Activated CD8-positive, alpha-beta memory T cell treated with anti-CD3 and anti-CD28 coated beads, Interleukin-2, amount 50 U/mL, for 48 hours (primary cell): ENCODE results near the gene SLC22A4.

Experiments used
- DNase-seq: peaks from one replicate; pipeline ENCODE4 v3.0.0-alpha.2; 2020

SLC22A4 gene

GRCh38 chr5:132293992-132294727, at the start of gene SLC22A4:
Gene SLC22A4 (plus strand): TSS chr5:132294394. CDS start chr5:132294617, 223 bp downstream.
- peak; percentile 93 for DNase-seq

- no peak for DNase-seq
Measured at GRCh38 chr5:132245593-132245992, 48.6 kb upstream of the SLC22A4 start.

GRCh38 chr5:132246806-132247205, 47.4 kb upstream of the SLC22A4 start:
- DNase-seq, result no peak

- no peak for DNase-seq
Measured at GRCh38 chr5:132250547-132250946, 43.6 kb upstream of the SLC22A4 start.

- DNase-seq, result peak; percentile 46
Measured at GRCh38 chr5:132251220-132251725, 42.9 kb upstream of the SLC22A4 start.

GRCh38 chr5:132253008-132253441, 41.2 kb upstream of the SLC22A4 start:
- DNase-seq, result peak; percentile 38

GRCh38 chr5:132253452-132254320, 40.5 kb upstream of the SLC22A4 start:
- DNase-seq, result peak; percentile 42

- DNase-seq, result no peak
Measured at GRCh38 chr5:132254321-132254977, 39.7 kb upstream of the SLC22A4 start.

GRCh38 chr5:132256086-132256782, 38.0 kb upstream of the SLC22A4 start:
- DNase-seq, result peak; percentile 43

- DNase-seq, result no peak
Measured at GRCh38 chr5:132256783-132257130, 37.4 kb upstream of the SLC22A4 start.

- peak; percentile 54 for DNase-seq
Measured at GRCh38 chr5:132257131-132258101, 36.8 kb upstream of the SLC22A4 start, which contains the start of gene PDLIM4. Gene PDLIM4 (plus strand): TSS chr5:132257696. CDS start chr5:132257735, 39 bp downstream.

GRCh38 chr5:132258102-132259068, 35.8 kb upstream of the SLC22A4 start:
- no peak for DNase-seq

GRCh38 chr5:132259069-132259851, 34.9 kb upstream of the SLC22A4 start:
- DNase-seq, result peak; percentile 56

- DNase-seq, result peak; percentile 56
Measured at GRCh38 chr5:132260051-132260450, 34.1 kb upstream of the SLC22A4 start.

GRCh38 chr5:132260714-132261551, 33.3 kb upstream of the SLC22A4 start:
- peak; percentile 75 for DNase-seq

- DNase-seq, result peak; percentile 54
Measured at GRCh38 chr5:132261881-132262845, 32.0 kb upstream of the SLC22A4 start.
